GM19240 (cell line): Measurements from ENCODE around the gene NMRK2.
"Not testable (repeated sequence)": the region's sequence is repeated elsewhere in the genome, so short reads cannot be mapped to it uniquely, and the experiment has no call there.

Experiments
- DNase-seq: peaks from one replicate; pipeline ENCODE4 v3.0.0; 2011; ENCODE audit warnings: low spot score; ENCODE audit not compliant: insufficient read length

The NMRK2 gene, protein sequence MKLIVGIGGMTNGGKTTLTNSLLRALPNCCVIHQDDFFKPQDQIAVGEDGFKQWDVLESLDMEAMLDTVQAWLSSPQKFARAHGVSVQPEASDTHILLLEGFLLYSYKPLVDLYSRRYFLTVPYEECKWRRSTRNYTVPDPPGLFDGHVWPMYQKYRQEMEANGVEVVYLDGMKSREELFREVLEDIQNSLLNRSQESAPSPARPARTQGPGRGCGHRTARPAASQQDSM

GRCh38 chr19:3932931-3933810, at the start of gene NMRK2:
NMRK2 (plus strand) TSS chr19:3933069; CDS start chr19:3933672, 603 bp downstream.
- no peak for DNase-seq

DNA sequence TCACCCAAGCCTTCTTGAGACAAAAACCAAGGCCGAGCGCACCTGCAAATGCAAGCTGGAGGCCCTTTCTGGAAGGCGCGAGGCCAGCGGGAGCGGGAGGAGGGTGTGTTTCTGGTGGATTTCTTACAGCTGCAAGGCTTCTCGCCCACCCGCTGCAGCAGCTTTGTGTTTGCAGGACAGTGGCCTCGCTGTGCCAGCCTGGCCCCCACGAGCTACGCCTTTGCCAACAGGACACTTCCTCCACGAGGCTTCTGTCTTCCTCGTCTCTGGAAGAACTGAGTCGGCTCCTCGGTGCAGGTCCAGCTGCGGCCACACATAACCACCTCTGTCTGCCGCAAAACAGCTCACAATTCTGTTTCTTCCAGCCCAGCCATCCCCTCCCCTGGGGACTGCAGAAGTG, 42.3 kb upstream of the NMRK2 start:
- DNase-seq, result no peak

DNA sequence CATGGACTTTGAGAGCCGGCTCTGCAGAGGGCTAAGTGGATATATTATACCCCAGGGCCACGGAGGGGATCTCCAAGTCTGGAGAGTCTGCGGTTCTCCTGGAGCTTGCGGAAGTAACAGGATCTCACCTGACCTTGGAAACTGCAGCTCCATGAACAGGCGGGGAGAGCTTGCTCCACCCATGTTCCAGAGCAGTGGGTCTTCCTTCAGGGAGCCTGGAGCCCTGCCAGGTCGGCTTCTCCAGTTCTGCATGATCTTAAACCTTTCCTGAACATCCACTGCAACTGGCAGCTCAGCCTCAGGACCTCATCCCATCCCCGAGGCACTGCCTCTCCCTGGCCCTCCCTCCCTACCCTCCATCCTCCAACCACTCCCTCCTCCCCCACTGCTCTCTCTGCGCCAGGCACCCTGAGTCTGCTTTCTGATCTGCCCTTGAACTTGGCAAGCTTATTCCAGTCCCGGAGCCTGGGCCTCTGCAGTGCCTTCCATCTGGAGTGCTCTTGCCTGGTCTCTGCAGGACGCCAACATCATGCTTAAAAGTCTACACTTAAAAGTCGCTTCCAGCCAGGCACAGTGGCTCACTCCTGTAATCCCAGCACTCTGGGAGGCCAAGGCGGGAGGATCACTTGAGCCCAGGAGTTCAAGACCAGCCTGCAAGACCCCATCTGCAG, 39.2 kb upstream of the NMRK2 start:
- no peak for DNase-seq

DNA sequence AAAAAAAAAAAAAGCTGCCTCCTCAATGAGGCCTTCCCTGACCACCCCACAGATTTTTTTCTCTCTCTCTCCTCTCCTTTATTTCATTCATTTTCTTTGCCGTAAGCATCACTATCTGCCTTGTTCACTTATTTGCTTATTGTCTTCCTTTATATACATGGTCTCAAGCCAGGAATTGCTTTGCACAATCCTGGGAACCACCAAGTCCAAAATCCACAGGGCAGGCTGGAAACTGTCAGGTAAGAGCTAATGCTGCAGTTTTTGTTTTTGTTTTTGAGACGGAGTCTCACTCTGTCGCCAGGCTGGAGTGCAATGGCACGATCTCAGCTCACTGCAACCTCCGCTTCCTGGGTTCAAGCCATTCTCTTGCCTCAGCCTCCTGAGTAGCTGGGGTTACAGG, 37.9 kb upstream of the NMRK2 start:
- DNase-seq, result not testable (repeated sequence)

DNA sequence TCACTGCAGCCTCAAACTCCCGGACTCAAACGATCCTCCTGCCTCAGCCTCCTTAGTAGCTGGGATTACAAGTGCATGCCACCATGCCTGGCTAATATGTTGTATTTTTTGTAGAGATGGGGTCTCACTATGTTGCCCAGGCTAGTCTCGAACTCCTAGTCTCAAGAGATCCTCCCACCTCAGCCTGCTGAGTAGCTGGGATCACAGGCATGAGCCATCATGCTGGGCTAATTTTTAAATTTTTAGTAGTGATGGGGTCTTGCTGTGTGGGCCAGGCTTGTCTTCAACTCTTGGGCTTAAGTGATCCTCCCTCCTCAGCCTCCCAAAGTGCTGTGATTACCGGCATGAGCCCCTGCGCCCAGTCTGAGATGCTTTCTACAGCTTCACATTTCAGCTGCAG, 37.1 kb upstream of the NMRK2 start:
- no peak for DNase-seq

DNA sequence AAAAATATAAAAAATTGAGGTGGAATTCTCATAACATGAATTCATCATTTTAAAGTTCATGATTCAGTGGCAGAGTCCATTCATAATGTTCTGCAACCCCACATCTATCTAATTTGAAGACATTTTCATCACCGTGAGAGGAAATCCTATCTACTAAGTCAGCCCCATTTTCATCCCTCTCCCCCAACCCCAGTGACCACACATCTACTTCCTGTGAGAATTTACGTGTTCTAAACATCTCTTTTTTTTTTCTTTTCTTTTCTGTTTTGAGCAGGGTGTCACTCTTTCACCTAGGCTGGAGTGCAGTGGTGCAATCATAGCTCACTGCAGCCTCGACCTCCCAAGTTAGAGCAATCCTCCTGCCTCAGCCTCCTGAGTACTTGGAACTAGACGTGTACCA, 34.9 kb upstream of the NMRK2 start:
- no peak for DNase-seq

GRCh38 chr19:3898426-3898825, 34.4 kb upstream of the NMRK2 start:
- no peak for DNase-seq

- no peak for DNase-seq
Observed at GRCh38 chr19:3899531-3900294, 33.2 kb upstream of the NMRK2 start.

DNA sequence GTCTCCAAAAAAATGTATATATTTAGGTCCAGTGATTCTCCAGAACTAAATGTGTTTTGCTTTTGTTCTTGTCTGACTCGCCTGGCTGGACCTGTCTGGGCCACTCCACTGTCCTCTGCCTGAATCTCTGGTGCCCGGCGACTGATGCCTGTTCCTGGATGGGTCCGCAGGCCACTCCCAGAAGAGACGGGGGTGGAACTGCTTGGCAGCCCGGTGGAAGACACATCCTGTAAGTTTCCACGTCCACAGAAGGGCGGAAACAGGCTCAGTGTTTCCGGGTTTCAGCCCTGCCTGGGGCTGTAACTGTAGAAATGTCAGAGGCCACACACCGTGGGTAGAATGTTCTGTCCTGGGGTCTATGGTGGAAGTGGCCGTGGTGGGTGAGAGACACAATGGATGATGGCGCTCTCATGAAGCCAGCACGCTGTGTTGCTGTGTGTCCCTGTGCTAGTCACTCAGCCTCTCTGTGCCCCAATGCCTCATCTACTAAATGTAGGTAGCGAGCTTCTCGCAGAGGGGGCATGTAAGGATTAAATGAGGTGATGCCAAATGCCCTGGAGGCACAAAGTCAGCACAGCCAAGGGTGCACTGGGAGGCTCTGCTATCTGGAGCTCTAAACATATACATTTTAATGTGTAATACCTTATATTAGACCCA, 30.4 kb upstream of the NMRK2 start:
- DNase-seq, result no peak

DNA sequence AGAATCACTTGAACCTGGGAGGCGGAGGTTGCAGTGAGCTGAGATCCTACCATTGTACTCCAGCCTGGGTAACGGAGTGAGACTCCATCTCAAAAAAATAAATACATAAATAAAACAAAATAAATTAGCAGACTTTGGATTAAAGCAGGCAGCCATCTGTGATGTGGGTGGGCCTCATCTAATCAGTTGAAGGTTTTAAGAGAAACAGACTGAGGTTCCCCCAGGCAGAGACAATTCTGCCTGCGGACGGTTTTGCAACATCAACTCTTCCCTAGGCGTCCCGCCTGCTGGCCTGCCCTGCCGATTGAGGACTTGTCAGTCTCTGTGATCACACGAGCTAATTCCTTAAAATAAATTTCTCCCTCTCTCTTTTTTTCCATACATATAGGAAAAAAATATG, 28.6 kb upstream of the NMRK2 start:
- DNase-seq, result no peak

DNA sequence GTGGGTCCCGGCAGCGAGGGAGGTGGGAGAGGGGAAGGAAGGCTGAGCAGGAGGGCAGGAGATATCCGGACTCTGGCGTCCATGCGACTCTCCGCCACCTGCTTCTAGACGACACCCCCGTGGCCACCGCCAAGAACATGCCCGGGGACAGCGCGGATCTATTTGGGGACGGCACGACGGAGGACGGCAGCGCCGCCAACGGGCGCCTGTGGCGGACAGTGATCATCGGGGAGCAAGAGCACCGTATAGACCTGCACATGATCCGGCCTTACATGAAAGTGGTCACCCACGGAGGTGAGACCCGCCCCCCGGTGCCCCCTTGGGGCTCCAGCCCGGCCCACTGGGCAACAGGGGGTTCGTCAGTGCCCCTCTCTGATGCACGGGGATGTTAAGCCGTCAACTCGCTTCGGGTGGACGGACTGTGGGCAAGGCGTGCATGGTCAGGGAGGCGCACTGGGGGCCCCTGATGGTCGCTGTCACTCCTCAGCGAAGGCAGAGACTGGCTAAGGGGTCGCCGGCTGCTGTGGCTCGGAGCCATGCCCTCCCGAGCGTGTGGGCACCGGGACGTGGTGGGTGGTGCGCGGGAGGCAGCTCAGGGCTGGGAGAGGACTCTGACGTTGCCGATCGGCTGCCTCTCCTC, 25.1 kb upstream of the NMRK2 start:
- no peak for DNase-seq

DNA sequence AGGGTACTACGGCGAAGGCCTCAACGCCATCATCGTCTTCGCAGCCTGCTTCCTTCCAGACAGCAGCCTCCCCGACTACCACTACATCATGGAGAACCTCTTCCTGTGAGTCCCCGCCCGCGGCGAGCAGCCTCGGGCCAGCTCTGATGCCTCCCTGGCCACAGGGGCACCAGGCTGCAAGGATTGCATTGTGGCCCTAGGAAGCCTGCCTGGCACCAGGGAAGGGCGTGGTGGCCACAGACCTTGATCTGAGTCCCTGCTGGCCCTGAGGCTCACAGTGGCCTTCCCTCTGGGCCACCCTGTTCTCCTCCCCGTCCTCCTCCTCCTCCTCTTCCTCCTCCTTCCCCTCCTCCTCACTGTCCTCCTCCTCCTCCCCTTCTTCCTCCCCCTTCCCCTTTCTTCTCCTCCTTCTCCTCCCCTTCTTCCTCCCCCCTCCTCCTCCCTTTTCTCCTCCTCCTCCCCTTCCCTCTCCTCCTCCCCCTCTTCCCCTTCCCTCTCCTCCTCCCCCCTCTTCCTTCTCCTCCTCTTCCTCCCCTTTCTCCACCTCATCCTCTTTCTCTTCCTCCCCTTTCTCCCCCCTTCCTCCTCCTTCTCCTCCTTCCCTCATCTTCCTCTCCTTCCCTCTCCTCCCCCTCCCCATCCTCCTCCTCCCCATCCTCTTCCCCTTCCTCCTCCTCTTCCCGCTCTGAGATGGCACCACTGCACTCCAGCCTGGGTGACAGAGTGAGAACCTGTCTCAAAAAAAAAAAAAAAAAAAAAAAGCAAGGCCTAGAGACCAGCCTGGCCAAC, 24.4 kb upstream of the NMRK2 start:
- DNase-seq, result no peak

DNA sequence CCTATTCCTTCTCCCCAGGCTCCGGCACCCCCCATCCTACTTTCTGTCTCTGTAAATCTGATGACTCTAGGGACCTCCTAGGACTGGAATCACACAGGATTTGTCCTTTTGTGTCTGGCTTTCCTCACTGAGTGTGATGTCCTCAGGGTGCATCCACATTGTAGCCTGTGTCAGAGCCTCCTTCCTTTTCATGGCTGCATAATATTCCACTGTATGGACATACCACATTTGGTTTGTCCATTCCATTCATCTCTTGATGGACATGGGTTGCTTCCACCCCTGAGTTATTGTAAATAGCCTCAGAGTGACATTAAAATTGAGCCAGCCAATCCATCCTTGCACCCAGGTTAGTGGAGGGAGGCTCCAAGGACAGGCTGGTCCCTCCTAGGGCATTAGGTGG, 22.8 kb upstream of the NMRK2 start:
- DNase-seq, result no peak

DNA sequence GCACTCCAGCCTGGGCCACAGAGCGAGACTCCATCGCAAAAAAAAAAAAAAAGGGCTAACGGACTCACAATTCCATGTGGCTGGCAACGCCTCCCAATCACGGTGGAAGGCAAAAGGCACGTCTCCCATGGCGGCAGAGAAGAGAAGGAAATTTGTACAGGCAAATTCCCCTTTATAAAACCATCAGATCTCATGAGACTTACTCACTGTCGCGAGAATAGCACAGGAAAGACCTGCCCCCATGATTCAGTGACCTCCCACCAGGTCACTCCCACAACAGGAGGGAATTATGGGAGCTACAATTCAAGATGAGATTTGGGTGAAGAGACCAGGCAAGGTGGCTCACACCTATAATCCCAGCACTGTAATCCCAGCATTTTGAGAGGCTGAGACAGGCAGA, 18.7 kb upstream of the NMRK2 start:
- no peak for DNase-seq

DNA sequence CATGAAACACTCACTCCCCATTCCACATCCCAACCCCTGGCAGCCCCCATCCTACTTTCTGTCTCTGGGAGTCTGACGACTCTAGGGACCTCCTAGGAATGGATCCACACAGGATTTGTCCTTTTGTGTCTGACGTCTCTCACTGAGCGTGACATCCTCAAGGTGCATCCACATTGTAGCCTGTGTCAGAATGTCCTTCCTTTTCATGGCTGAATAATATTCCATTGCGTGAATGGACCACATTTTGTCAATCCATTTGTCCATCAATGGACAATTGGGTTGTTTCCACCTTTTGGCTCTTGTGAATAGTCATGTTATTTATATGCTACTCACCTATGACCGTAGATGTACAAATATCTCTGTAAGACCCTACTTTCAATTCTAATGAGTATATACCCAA, 16.8 kb upstream of the NMRK2 start:
- no peak for DNase-seq

GRCh38 chr19:3919793-3920192, 13.1 kb upstream of the NMRK2 start:
- no peak for DNase-seq

DNA sequence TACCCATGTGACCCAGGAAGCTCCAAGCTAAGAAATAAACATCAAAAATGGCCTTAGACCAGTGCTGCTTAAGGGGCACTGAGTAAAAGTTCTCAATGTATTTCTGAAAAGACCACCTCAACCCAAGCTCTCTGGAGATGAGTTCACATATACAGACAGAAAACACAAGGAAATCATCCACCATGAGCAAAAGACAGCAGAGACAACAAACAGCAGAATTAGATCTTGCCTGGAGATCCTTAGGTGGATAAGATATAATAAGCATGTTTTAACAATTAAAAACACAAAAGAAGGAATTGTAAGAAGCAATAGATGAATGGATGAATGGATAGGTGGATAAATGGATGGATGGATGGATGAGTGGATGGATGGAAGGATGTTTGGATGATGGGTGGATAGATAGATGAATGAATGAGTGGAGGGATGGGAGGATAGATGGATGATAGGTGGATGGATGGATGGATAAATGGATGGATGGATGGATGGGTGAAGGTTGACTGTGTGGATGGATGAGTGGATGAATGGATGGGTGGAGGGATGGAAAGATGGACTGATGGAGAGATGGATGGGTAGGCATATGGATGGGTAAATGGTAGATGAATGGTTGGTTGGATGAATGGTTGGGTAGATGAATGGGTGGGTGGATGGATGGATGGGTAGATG, 9.6 kb upstream of the NMRK2 start:
- no peak for DNase-seq

- no peak for DNase-seq
Observed at GRCh38 chr19:3923912-3924311, 9.0 kb upstream of the NMRK2 start.

- no peak for DNase-seq
Observed at GRCh38 chr19:3931041-3931440, 1.8 kb upstream of the NMRK2 start.
